PC-9 (cell line): ENCODE results near the gene STUB1.

ENCODE experiments used
- CTCF ChIP-seq: fragments of 200-600 bp; sonication (generic); conservative IDR thresholded peaks from 2 replicates; pipeline ENCODE4 v1.6.1; 2017; ENCODE audit warnings: mixed run types, antibody characterized with exemption, mild to moderate bottlenecking, moderate library complexity
- EZH2 ChIP-seq: fragments of 200-600 bp; sonication (generic); IDR thresholded peaks from 2 replicates; pipeline ENCODE4 v1.8.0; 2017; ENCODE audit warnings: antibody characterized with exemption, low read depth

GRCh38 chr16:654034-654433, 26.2 kb upstream of the STUB1 start:
- no peak for TF ChIP-seq CTCF
- TF ChIP-seq EZH2 = no peak
